HEK293 (cell line): ENCODE results near the gene NMNAT3.
A peak's percentile ranks its signal among the peaks of the same experiment; 100 is the strongest.

Experiments
- CTCF ChIP-seq: fragments of 450-650 bp; formaldehyde crosslinking; IDR thresholded peaks from 2 replicates; pipeline ENCODE4 v1.5.1; 2016; ENCODE audit warnings: missing biosample characterization, missing genetic modification characterization
- GLI2 ChIP-seq: fragments of 450-650 bp; formaldehyde crosslinking; IDR thresholded peaks from 2 replicates; pipeline ENCODE4; 2017; ENCODE audit warnings: missing biosample characterization, missing genetic modification characterization, low read depth, borderline replicate concordance
- GLIS2 ChIP-seq: fragments of 450-650 bp; formaldehyde crosslinking; IDR thresholded peaks from 2 replicates; pipeline ENCODE4 v1.5.1; 2016; ENCODE audit warnings: missing biosample characterization, missing genetic modification characterization
- INSM2 ChIP-seq: fragments of 450-650 bp; formaldehyde crosslinking; IDR thresholded peaks from 2 replicates; pipeline ENCODE4 v1.5.1; 2016; ENCODE audit warnings: missing biosample characterization, missing genetic modification characterization
- KLF16 ChIP-seq: fragments of 450-650 bp; formaldehyde crosslinking; IDR thresholded peaks from 2 replicates; pipeline ENCODE4 v1.5.1; 2017; ENCODE audit warnings: missing biosample characterization, missing genetic modification characterization
- KLF7 ChIP-seq: fragments of 450-650 bp; formaldehyde crosslinking; IDR thresholded peaks from 2 replicates; pipeline ENCODE4 v1.5.1; 2016; ENCODE audit warnings: missing biosample characterization, missing genetic modification characterization, borderline replicate concordance
- PRDM1 ChIP-seq: fragments of 450-650 bp; formaldehyde crosslinking; IDR thresholded peaks from 2 replicates; pipeline ENCODE4; 2016; ENCODE audit warnings: missing biosample characterization, missing genetic modification characterization
- PRDM10 ChIP-seq: fragments of 450-650 bp; formaldehyde crosslinking; IDR thresholded peaks from 2 replicates; pipeline ENCODE4 v1.5.1; 2016; ENCODE audit warnings: missing biosample characterization, missing genetic modification characterization
- SCRT1 ChIP-seq: fragments of 450-650 bp; formaldehyde crosslinking; IDR thresholded peaks from 2 replicates; pipeline ENCODE4 v1.5.1; 2016; ENCODE audit warnings: missing biosample characterization, missing genetic modification characterization, borderline replicate concordance
- SETDB1 ChIP-seq: IDR thresholded peaks from one replicate; pipeline ENCODE4 v1.6.1; 2017; ENCODE audit warnings: mild to moderate bottlenecking, low read length, moderate library complexity, mixed read lengths; ENCODE audit not compliant: insufficient read length
- ZBTB11 ChIP-seq: fragments of 450-650 bp; formaldehyde crosslinking; conservative IDR thresholded peaks from 2 replicates; pipeline ENCODE4 v1.5.1; 2016; ENCODE audit warnings: low read depth, missing biosample characterization, missing genetic modification characterization
- ZBTB21 ChIP-seq: fragments of 450-650 bp; formaldehyde crosslinking; IDR thresholded peaks from 2 replicates; pipeline ENCODE4 v1.5.1; 2017; ENCODE audit warnings: missing biosample characterization, missing genetic modification characterization
- ZNF114 ChIP-seq: fragments of 450-650 bp; formaldehyde crosslinking; IDR thresholded peaks from 2 replicates; pipeline ENCODE4 v1.5.0; 2017; ENCODE audit warnings: missing biosample characterization, missing genetic modification characterization
- ZNF146 ChIP-seq: fragments of 450-650 bp; formaldehyde crosslinking; IDR thresholded peaks from 2 replicates; pipeline ENCODE4 v1.5.1; 2016; ENCODE audit warnings: missing biosample characterization, missing genetic modification characterization
- ZNF19 ChIP-seq: fragments of 450-650 bp; formaldehyde crosslinking; IDR thresholded peaks from 2 replicates; pipeline ENCODE4; 2016; ENCODE audit warnings: missing biosample characterization, missing genetic modification characterization, low read depth
- ZNF23 ChIP-seq: fragments of 450-650 bp; formaldehyde crosslinking; IDR thresholded peaks from 2 replicates; pipeline ENCODE4 v1.5.1; 2016; ENCODE audit warnings: missing biosample characterization, missing genetic modification characterization, borderline replicate concordance
- ZNF423 ChIP-seq: fragments of 450-650 bp; formaldehyde crosslinking; IDR thresholded peaks from 2 replicates; pipeline ENCODE4 v1.5.1; 2016; ENCODE audit warnings: missing biosample characterization, missing genetic modification characterization
- ZNF558 ChIP-seq: fragments of 450-650 bp; formaldehyde crosslinking; IDR thresholded peaks from 2 replicates; pipeline ENCODE4 v1.5.1; 2016; ENCODE audit warnings: missing biosample characterization, missing genetic modification characterization
- ZNF561 ChIP-seq: fragments of 450-650 bp; IDR thresholded peaks from 2 replicates; pipeline ENCODE4 v1.5.1; 2018; ENCODE audit warnings: missing biosample characterization, missing genetic modification characterization, borderline replicate concordance
- ZNF596 ChIP-seq: fragments of 450-650 bp; IDR thresholded peaks from 2 replicates; pipeline ENCODE4 v1.5.0; 2018; ENCODE audit warnings: missing biosample characterization, mild to moderate bottlenecking, missing genetic modification characterization, moderate library complexity
- ZNF610 ChIP-seq: fragments of 450-650 bp; formaldehyde crosslinking; IDR thresholded peaks from 2 replicates; pipeline ENCODE4 v1.5.1; 2016; ENCODE audit warnings: missing biosample characterization, missing genetic modification characterization, borderline replicate concordance
- ZNF621 ChIP-seq: fragments of 450-650 bp; formaldehyde crosslinking; IDR thresholded peaks from 2 replicates; pipeline ENCODE4 v1.5.1; 2017; ENCODE audit warnings: missing biosample characterization, missing genetic modification characterization
- ZNF645 ChIP-seq: fragments of 450-650 bp; formaldehyde crosslinking; IDR thresholded peaks from 2 replicates; pipeline ENCODE4; 2016; ENCODE audit warnings: missing biosample characterization, missing genetic modification characterization
- ZNF654 ChIP-seq: fragments of 450-650 bp; formaldehyde crosslinking; IDR thresholded peaks from 2 replicates; pipeline ENCODE4 v1.5.1; 2016; ENCODE audit warnings: low read depth, missing biosample characterization, missing genetic modification characterization
- ZNF777 ChIP-seq: fragments of 450-650 bp; formaldehyde crosslinking; IDR thresholded peaks from 2 replicates; pipeline ENCODE4 v1.5.1; 2017; ENCODE audit warnings: missing biosample characterization, missing genetic modification characterization, borderline replicate concordance
- ZSCAN16 ChIP-seq: fragments of 450-650 bp; formaldehyde crosslinking; IDR thresholded peaks from 2 replicates; pipeline ENCODE4 v1.5.1; 2016; ENCODE audit warnings: missing biosample characterization, missing genetic modification characterization
- ZSCAN18 ChIP-seq: fragments of 450-650 bp; formaldehyde crosslinking; IDR thresholded peaks from 2 replicates; pipeline ENCODE4 v1.5.1; 2016; ENCODE audit warnings: missing biosample characterization, missing genetic modification characterization

The NMNAT3 gene

GRCh38 chr3:139533781-139534454 is 143.9 kb downstream of the NMNAT3 start (continued):
- TF ChIP-seq ZNF561 (tag by site-specific recombination) = no peak; the same call in 1 of the 2 replicates
- no peak for TF ChIP-seq ZNF654 (tag by site-specific recombination)
- TF ChIP-seq KLF7 (tag by site-specific recombination) = peak; percentile 45; the same call in 1 of the 2 replicates
- TF ChIP-seq CTCF (tag by site-specific recombination) = no peak
- no peak for TF ChIP-seq ZNF423 (tag by site-specific recombination)
- TF ChIP-seq KLF16 (tag by site-specific recombination) = no peak
- TF ChIP-seq SETDB1 = no peak
- TF ChIP-seq GLI2 (tag by site-specific recombination) = 0 out of 2 replicates have a peak, but pooled peaks have one; percentile 4
- TF ChIP-seq PRDM10 = 0 out of 2 replicates have a peak, but pooled peaks have one; percentile 22
- TF ChIP-seq ZNF558 (tag by site-specific recombination) = peak; percentile 60; the same call in 1 of the 2 replicates
- TF ChIP-seq ZNF621 = no peak
- TF ChIP-seq SCRT1 (tag by site-specific recombination) = peak; percentile 37; the same call in 1 of the 2 replicates
- peak; percentile 68 for TF ChIP-seq INSM2 (tag by site-specific recombination)
- no peak for TF ChIP-seq PRDM1 (tag by site-specific recombination)
- TF ChIP-seq ZSCAN16 (tag by site-specific recombination) = no peak
- TF ChIP-seq ZBTB11 = no peak
- no peak for TF ChIP-seq ZNF777 (tag by site-specific recombination)
- TF ChIP-seq ZNF610 (tag by site-specific recombination) = no peak
- no peak for TF ChIP-seq ZNF114 (tag by site-specific recombination)
- TF ChIP-seq ZNF23 (tag by site-specific recombination) = no peak
- TF ChIP-seq ZNF19 (tag by site-specific recombination) = no peak
- TF ChIP-seq ZSCAN18 (tag by site-specific recombination) = no peak
- TF ChIP-seq ZNF596 (tag by site-specific recombination) = no peak
- no peak for TF ChIP-seq GLIS2 (tag by site-specific recombination)
- no peak for TF ChIP-seq ZNF645
- no peak for TF ChIP-seq ZBTB21 (tag by site-specific recombination)
- TF ChIP-seq ZNF146 (tag by site-specific recombination) = no peak
